Gastrocnemius medialis (tissue), 4 donors: ENCODE data around the gene BLOC1S5.

ENCODE experiments used
- CTCF ChIP-seq, 5 experiments: fragments of 450-650 bp in 3 of 5; fragments of 200-600 bp in 2 of 5; sonication (generic) in 2 of 5; IDR thresholded peaks in 4 of 5; conservative IDR thresholded peaks in 1 of 5; 1 replicate in 4 of 5; 2 replicates in 1 of 5; pipeline ENCODE4 v1.5.1; 2016 to 2019; ENCODE audit warnings: antibody characterized with exemption in 5 of 5, mild to moderate bottlenecking in 3 of 5, moderate library complexity in 3 of 5
- POLR2A ChIP-seq, 2 donors: fragments of 450-650 bp; IDR thresholded peaks; one replicate each; pipeline ENCODE4 v1.6.1; 2017; ENCODE audit warnings: antibody characterized with exemption in 2 of 2, mild to moderate bottlenecking in 2 of 2, moderate library complexity in 2 of 2

- TF ChIP-seq POLR2A (IDR thresholded peaks at IDR 0.05) = no peak
- no peak for TF ChIP-seq CTCF (IDR thresholded peaks at IDR 0.05 in 4 of 5, conservative IDR thresholded peaks at IDR 0.05 in 1 of 5)
These were observed 84.4 kb downstream of the BLOC1S5 start for GRCh38 chr6:7979831-7980230.
